ENCODE data around the gene ENC1.

DNA sequence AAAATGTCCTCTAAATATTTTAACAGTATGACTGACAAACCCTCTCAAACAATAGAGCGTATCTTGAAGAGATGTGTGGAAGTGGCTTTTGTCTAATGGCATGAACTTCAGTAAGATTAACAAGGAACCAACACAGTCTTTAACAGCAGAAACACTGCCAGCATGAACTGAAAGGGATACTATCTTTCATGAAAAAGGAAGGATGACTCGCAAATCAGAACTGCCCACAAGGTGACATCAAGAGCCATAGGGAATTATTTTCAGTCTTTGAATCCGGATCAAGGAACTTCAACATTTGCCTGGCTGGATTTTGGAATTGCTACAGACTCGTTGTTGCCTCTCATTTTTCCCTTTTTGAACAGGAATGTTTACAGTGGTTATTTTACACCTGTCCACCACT lies 39.4 kb upstream of the ENC1 start:
- TF ChIP-seq, protein P1, sequence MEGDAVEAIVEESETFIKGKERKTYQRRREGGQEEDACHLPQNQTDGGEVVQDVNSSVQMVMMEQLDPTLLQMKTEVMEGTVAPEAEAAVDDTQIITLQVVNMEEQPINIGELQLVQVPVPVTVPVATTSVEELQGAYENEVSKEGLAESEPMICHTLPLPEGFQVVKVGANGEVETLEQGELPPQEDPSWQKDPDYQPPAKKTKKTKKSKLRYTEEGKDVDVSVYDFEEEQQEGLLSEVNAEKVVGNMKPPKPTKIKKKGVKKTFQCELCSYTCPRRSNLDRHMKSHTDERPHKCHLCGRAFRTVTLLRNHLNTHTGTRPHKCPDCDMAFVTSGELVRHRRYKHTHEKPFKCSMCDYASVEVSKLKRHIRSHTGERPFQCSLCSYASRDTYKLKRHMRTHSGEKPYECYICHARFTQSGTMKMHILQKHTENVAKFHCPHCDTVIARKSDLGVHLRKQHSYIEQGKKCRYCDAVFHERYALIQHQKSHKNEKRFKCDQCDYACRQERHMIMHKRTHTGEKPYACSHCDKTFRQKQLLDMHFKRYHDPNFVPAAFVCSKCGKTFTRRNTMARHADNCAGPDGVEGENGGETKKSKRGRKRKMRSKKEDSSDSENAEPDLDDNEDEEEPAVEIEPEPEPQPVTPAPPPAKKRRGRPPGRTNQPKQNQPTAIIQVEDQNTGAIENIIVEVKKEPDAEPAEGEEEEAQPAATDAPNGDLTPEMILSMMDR (IDR thresholded peaks at IDR 0.05), result no peak
- TF ChIP-seq EP300 (IDR thresholded peaks at IDR 0.05), result no peak
- TF ChIP-seq POLR2A (IDR thresholded peaks at IDR 0.05; ENCODE audit: low read depth), result no peak
- TF ChIP-seq POLR2AphosphoS5 (IDR thresholded peaks at IDR 0.05), result no peak
